Gastrocnemius medialis (tissue), 4 donors: ENCODE data around the gene AP5Z1.

ENCODE experiments used
- POLR2A ChIP-seq, 2 donors: fragments of 450-650 bp; IDR thresholded peaks; one replicate each; pipeline ENCODE4 v1.6.1; 2017; ENCODE audit warnings: antibody characterized with exemption in 2 of 2, mild to moderate bottlenecking in 2 of 2, moderate library complexity in 2 of 2
- TF ChIP-seq, protein P1 (sequence below), 5 experiments: fragments of 450-650 bp in 3 of 5; fragments of 200-600 bp in 2 of 5; sonication (generic) in 2 of 5; IDR thresholded peaks in 4 of 5; conservative IDR thresholded peaks in 1 of 5; 1 replicate in 4 of 5; 2 replicates in 1 of 5; pipeline ENCODE4 v1.5.1; 2016 to 2019; ENCODE audit warnings: antibody characterized with exemption in 5 of 5, mild to moderate bottlenecking in 3 of 5, moderate library complexity in 3 of 5

- TF ChIP-seq POLR2A (IDR thresholded peaks at IDR 0.05): no peak
- TF ChIP-seq, protein P1, sequence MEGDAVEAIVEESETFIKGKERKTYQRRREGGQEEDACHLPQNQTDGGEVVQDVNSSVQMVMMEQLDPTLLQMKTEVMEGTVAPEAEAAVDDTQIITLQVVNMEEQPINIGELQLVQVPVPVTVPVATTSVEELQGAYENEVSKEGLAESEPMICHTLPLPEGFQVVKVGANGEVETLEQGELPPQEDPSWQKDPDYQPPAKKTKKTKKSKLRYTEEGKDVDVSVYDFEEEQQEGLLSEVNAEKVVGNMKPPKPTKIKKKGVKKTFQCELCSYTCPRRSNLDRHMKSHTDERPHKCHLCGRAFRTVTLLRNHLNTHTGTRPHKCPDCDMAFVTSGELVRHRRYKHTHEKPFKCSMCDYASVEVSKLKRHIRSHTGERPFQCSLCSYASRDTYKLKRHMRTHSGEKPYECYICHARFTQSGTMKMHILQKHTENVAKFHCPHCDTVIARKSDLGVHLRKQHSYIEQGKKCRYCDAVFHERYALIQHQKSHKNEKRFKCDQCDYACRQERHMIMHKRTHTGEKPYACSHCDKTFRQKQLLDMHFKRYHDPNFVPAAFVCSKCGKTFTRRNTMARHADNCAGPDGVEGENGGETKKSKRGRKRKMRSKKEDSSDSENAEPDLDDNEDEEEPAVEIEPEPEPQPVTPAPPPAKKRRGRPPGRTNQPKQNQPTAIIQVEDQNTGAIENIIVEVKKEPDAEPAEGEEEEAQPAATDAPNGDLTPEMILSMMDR (IDR thresholded peaks at IDR 0.05 in 4 of 5, conservative IDR thresholded peaks at IDR 0.05 in 1 of 5): peak; percentile 82 to 96 (median 95)
Measured at GRCh38 chr7:4753598-4754432, 21.6 kb upstream of the AP5Z1 start.
